Astrocyte (in vitro differentiated cells and primary cell): ENCODE measurements around the gene TMEM167B. TPM values are rescaled to one million over a fixed set of nuclear protein-coding genes. Genes with fewer than 3 reads are reported as not detected.

Experiments
- DNase-seq: peaks from one replicate; pipeline ENCODE4 v3.0.0-alpha.2; 2010; ENCODE audit warnings: low read depth
- FAIRE-seq: peaks from 2 replicates; lab custom pipeline; 2011; peaks lifted over from hg19 to GRCh38; lab: Jason Lieb, UNC
- H2AFZ ChIP-seq: 2 replicates; pipeline ENCODE4 v1.6.0; 2012; ENCODE audit warnings: low read depth, low read length, inconsistent platforms
- H3K27ac ChIP-seq: 2 replicates; pipeline ENCODE4 v1.5.1; 2011; ENCODE audit warnings: low read depth, low read length, inconsistent platforms
- H3K27me3 ChIP-seq: 2 replicates; pipeline ENCODE4 v1.6.0; 2011; ENCODE audit warnings: low read length, inconsistent platforms; ENCODE audit not compliant: insufficient read depth
- H3K36me3 ChIP-seq: 2 replicates; pipeline ENCODE4 v1.5.1; 2011; ENCODE audit warnings: low read length, inconsistent platforms; ENCODE audit not compliant: insufficient read depth
- H3K4me1 ChIP-seq: 2 replicates; pipeline ENCODE4 v1.5.1; 2011; ENCODE audit warnings: low read length, inconsistent platforms; ENCODE audit not compliant: insufficient read depth
- H3K4me2 ChIP-seq: 2 replicates; pipeline ENCODE4 v1.6.0; 2012; ENCODE audit warnings: low read length, inconsistent platforms
- H3K4me3 ChIP-seq: 2 replicates; pipeline ENCODE4 v1.5.1; 2011; ENCODE audit warnings: low read depth, mild to moderate bottlenecking, low read length, inconsistent platforms; ENCODE audit not compliant: insufficient read depth
- H3K79me2 ChIP-seq: 2 replicates; pipeline ENCODE4 v1.6.0; 2012; ENCODE audit warnings: mild to moderate bottlenecking, low read length, inconsistent platforms; ENCODE audit not compliant: insufficient read depth
- H3K9ac ChIP-seq: 2 replicates; pipeline ENCODE4 v1.6.0; 2012; ENCODE audit warnings: mild to moderate bottlenecking, low read length, inconsistent platforms
- H3K9me3 ChIP-seq: 2 replicates; pipeline ENCODE4 v1.5.1; 2012; ENCODE audit warnings: low read depth, mild to moderate bottlenecking, low read length, inconsistent platforms; ENCODE audit not compliant: insufficient read depth
- H4K20me1 ChIP-seq: 2 replicates; pipeline ENCODE4 v1.6.0; 2012; ENCODE audit warnings: low read length, inconsistent platforms; ENCODE audit not compliant: insufficient read depth
- H3K27ac Mint-ChIP-seq: one replicate; pipeline ENCODE4 v1.8.0; 2021; ENCODE audit warnings: mild to moderate bottlenecking, mixed read lengths; ENCODE audit not compliant: unreplicated experiment
- H3K27me3 Mint-ChIP-seq: one replicate; pipeline ENCODE4 v1.8.0; 2021; ENCODE audit warnings: low read depth, mixed read lengths; ENCODE audit not compliant: unreplicated experiment
- H3K36me3 Mint-ChIP-seq: one replicate; pipeline ENCODE4 v1.8.0; 2021; ENCODE audit warnings: low read depth, mixed read lengths; ENCODE audit not compliant: unreplicated experiment
- H3K4me1 Mint-ChIP-seq: one replicate; pipeline ENCODE4 v1.8.0; 2021; ENCODE audit warnings: low read depth, mixed read lengths; ENCODE audit not compliant: unreplicated experiment
- H3K4me3 Mint-ChIP-seq: one replicate; pipeline ENCODE4 v1.8.0; 2021; ENCODE audit warnings: mild to moderate bottlenecking, moderate library complexity, mixed read lengths; ENCODE audit not compliant: unreplicated experiment
- H3K9me3 Mint-ChIP-seq: one replicate; pipeline ENCODE4 v1.8.0; 2021; ENCODE audit warnings: mild to moderate bottlenecking, mixed read lengths; ENCODE audit not compliant: unreplicated experiment
- CTCF ChIP-seq: IDR thresholded peaks from 2 replicates; pipeline ENCODE4 v1.5.1; 2011; ENCODE audit warnings: low read depth, mild to moderate bottlenecking, inconsistent platforms, low read length, moderate library complexity; ENCODE audit not compliant: insufficient read depth
- EZH2 ChIP-seq: IDR thresholded peaks from 2 replicates; pipeline ENCODE4 v1.6.1; 2012; ENCODE audit warnings: mild to moderate bottlenecking, low read length, inconsistent platforms; ENCODE audit not compliant: insufficient read depth
- total RNA-seq: library from RNA; stranded (reverse); gene quantifications from 2 replicates; pipeline ENCODE4 v1.2.1, GENCODE V29; 2021

TMEM167B gene
- total RNA-seq, 1 donor from 2014 or later, result 31.9 TPM

DNA sequence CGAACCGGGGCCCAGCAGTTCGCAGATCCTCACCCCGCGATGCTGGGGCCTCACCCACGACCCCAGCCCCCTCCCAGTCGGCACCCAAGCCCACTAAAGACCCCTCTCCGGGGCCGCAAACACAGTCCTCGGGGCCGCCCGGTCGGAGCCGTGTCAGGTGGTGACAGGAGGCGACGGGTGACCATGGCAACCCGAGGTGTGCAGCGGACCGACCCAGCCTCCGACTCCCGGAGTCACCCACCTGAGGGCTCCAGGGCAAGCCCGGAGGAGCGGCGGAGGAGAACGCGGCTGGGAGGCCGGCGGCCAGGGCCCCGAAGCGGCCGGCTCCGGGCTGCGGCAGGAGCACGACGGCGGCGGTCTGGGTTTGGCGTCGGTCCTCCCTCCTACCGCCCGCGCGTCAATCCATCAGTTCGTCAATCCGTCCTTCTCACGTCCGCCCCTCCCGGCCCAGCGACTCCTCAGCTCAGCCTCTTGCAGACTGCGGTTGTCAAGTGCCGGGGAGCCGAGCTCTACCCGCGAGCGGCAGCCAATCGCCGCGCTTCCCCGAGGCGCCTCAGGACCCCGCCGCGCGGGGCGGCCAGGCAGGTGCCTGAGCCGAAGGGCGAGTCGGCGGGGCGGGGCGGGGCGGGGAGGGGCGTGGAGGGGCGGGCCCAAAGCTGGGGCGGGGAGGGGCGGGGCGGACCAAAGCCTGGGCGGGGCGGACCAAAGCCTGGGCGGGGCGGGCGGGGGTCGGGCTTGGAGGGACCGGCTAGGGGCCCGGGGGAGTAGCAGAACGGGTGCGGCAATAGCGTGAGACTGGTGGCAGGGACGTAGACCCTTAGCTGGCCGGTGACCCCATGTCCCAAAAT, 48.7 kb upstream of the TMEM167B start, which contains the start of gene WDR47:
WDR47 (minus strand) TSS at position 482 of the 848 bp plus-strand sequence. CDS start 18,590 bp downstream, outside the sequence.
- peak within 1 kb of the TSS; percentile 64 for H3K27ac ChIP-seq
- TF ChIP-seq CTCF (no peak), EZH2 (no peak)
- no peak for FAIRE-seq
- Mint-ChIP-seq H3K4me1 (no peaks in the 10 kb centered on the region), H3K4me3 (peak within 1 kb of the TSS; percentile 89), H3K27me3 (no peaks in the 10 kb centered on the region), H3K27ac (peak within 1 kb of the TSS; percentile 79), H3K36me3 (peaks cover 2% of the 10 kb centered on the region), H3K9me3 (no peaks in the 10 kb centered on the region)
- peak within 1 kb of the TSS; percentile 87 for H3K9ac ChIP-seq
- peak within 1 kb of the TSS; percentile 86 for H2AFZ ChIP-seq
- DNase-seq, result peak; percentile 83
- peaks cover 42% of the 10 kb centered on the region for H3K79me2 ChIP-seq
- H3K27me3 ChIP-seq, result no peaks in the 10 kb centered on the region
- H3K36me3 ChIP-seq, result no peaks in the 10 kb centered on the region
- H4K20me1 ChIP-seq, result peaks cover 24% of the 10 kb centered on the region
- H3K4me2 ChIP-seq, result peak within 1 kb of the TSS; percentile 92
- H3K4me1 ChIP-seq, result peaks cover 9% of the 10 kb centered on the region
- peak within 1 kb of the TSS; percentile 89 for H3K4me3 ChIP-seq
- H3K9me3 ChIP-seq, result no peaks in the 10 kb centered on the region

DNA sequence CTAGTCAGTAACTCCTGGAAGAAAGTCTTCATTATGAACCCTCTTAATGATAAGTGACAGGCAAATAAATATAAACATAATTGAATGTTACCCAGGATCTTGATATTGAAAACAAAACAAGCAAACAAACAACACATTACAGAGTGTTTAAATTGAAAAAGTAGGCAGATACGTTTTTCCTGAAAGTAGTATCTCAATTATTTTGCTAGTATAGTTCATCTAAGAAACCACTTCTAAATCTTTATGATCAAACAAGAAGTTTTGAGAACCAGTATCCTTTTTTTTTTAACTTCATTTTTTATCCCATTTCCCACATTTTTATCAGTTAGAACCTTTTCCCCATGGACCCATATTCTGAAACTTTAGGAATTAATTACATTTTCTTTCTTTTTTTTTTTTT, 45.0 kb upstream of the TMEM167B start:
- Mint-ChIP-seq H3K36me3 (no peaks in the 10 kb centered on the region), H3K4me1 (no peaks in the 10 kb centered on the region), H3K4me3 (no peak overlapping the region), H3K27ac (no peak overlapping the region), H3K27me3 (no peaks in the 10 kb centered on the region), H3K9me3 (no peaks in the 10 kb centered on the region)
- H3K79me2 ChIP-seq, result peaks cover 9% of the 10 kb centered on the region
- no peak overlapping the region for H3K4me3 ChIP-seq
- peaks cover 3% of the 10 kb centered on the region for H3K4me1 ChIP-seq
- DNase-seq, result no peak
- H3K27ac ChIP-seq, result no peak overlapping the region
- no peaks in the 10 kb centered on the region for H3K36me3 ChIP-seq
- H3K27me3 ChIP-seq, result no peaks in the 10 kb centered on the region
- no peak overlapping the region for H2AFZ ChIP-seq
- no peaks in the 10 kb centered on the region for H4K20me1 ChIP-seq
- TF ChIP-seq EZH2 (no peak), CTCF (no peak)
- no peak overlapping the region for H3K4me2 ChIP-seq
- FAIRE-seq, result no peak
- no peak overlapping the region for H3K9ac ChIP-seq
- H3K9me3 ChIP-seq, result no peaks in the 10 kb centered on the region

- no peak for DNase-seq
- H3K27ac Mint-ChIP-seq, result no peak overlapping the region
Measured at GRCh38 chr1:109046671-109047070, 43.9 kb upstream of the TMEM167B start.

More at GRCh38 chr1:109046671-109047070, 43.9 kb upstream of the TMEM167B start:
- no peak for FAIRE-seq
- Mint-ChIP-seq H3K4me3 (no peak overlapping the region), H3K9me3 (no peaks in the 10 kb centered on the region), H3K4me1 (no peaks in the 10 kb centered on the region), H3K36me3 (no peaks in the 10 kb centered on the region), H3K27me3 (no peaks in the 10 kb centered on the region)
- peaks cover 3% of the 10 kb centered on the region for H3K4me1 ChIP-seq
- no peak overlapping the region for H3K4me2 ChIP-seq
- H2AFZ ChIP-seq, result no peak overlapping the region
- no peak overlapping the region for H3K9ac ChIP-seq
- no peaks in the 10 kb centered on the region for H4K20me1 ChIP-seq
- TF ChIP-seq EZH2 (no peak), CTCF (no peak)
- H3K79me2 ChIP-seq, result no peaks in the 10 kb centered on the region
- H3K27me3 ChIP-seq, result no peaks in the 10 kb centered on the region
- H3K4me3 ChIP-seq, result no peak overlapping the region
- H3K9me3 ChIP-seq, result no peaks in the 10 kb centered on the region
- no peak overlapping the region for H3K27ac ChIP-seq
- H3K36me3 ChIP-seq, result no peaks in the 10 kb centered on the region
